ENCODE results near the gene SLC44A4. TPM values are rescaled to one million over a fixed set of nuclear protein-coding genes. Genes with fewer than 3 reads are reported as not detected.
"Not testable (repeated sequence)": the region's sequence is repeated elsewhere in the genome, so short reads cannot be mapped to it uniquely, and the experiment has no call there.

Gene SLC44A4
- total RNA-seq, 1 experiment from 2014 or later = 3.1 TPM

GRCh38 chr6:31865205-31866118 lies 13.3 kb downstream of the SLC44A4 start:
- POLR2A ChIA-PET = no interaction called here
- TF ChIP-seq ELF4 (CRISPR knock-in tag; IDR thresholded peaks at IDR 0.05; ENCODE audit: low read depth) = no peak
- no peak for TF ChIP-seq NR3C1 (CRISPR knock-in tag; conservative IDR thresholded peaks at IDR 0.05; ENCODE audit: low read depth)
- TF ChIP-seq NFYB (CRISPR knock-in tag; conservative IDR thresholded peaks at IDR 0.05; ENCODE audit: low read depth) = no peak
- TF ChIP-seq ZBTB21 (CRISPR knock-in tag; IDR thresholded peaks at IDR 0.05; ENCODE audit: borderline replicate concordance) = no peak
- peak; percentile 76 for TF ChIP-seq GABPB1 (CRISPR knock-in tag; IDR thresholded peaks at IDR 0.05)
- DNase-seq (ENCODE audit: low spot score) (no peak), ATAC-seq (no peak)
- peaks cover 21% of the 10 kb centered on the region for H3K4me1 Mint-ChIP-seq
- peak overlapping the region; percentile 41; the same call in 1 of the 2 replicates for H3K27ac Mint-ChIP-seq
- CTCF ChIA-PET = interaction anchor here (1.1 kb wide), 1 partner anchor 92 kb away, joined by 3 read pairs; no protein-coding TSS in a partner anchor
- H3K9me3 Mint-ChIP-seq = no peaks in the 10 kb centered on the region
- H3K27me3 Mint-ChIP-seq (ENCODE audit: low read depth) = peaks cover 2% of the 10 kb centered on the region; the same call in 1 of the 2 replicates
- H3K36me3 Mint-ChIP-seq = no peaks in the 10 kb centered on the region
- peak overlapping the region; percentile 97 for H3K4me3 Mint-ChIP-seq

- no peak for DNase-seq (ENCODE audit: low spot score)
- CTCF ChIA-PET = no interaction called here
- POLR2A ChIA-PET = no interaction called here
- Mint-ChIP-seq H3K36me3 (peaks cover 5% of the 10 kb centered on the region), H3K4me3 (peak overlapping the region; percentile 97), H3K4me1 (peaks cover 19% of the 10 kb centered on the region), H3K27ac (0 out of 2 replicates have a peak overlapping the region, but pooled peaks have one; percentile 17), H3K27me3 (ENCODE audit: low read depth) (peaks cover 2% of the 10 kb centered on the region; the same call in 1 of the 2 replicates), H3K9me3 (no peaks in the 10 kb centered on the region)
- TF ChIP-seq E2F1 (CRISPR knock-in tag; IDR thresholded peaks at IDR 0.05) (no peak), SP1 (CRISPR knock-in tag; conservative IDR thresholded peaks at IDR 0.05) (no peak), ZMAT4 (CRISPR knock-in tag; IDR thresholded peaks at IDR 0.05) (no peak), TCF7 (CRISPR knock-in tag; IDR thresholded peaks at IDR 0.05; ENCODE audit: low read depth) (no peak), CTCF (IDR thresholded peaks at IDR 0.05) (no peak)
- ATAC-seq = no peak
Measured at GRCh38 chr6:31864818-31865204, 14.0 kb downstream of the SLC44A4 start.

GRCh38 chr6:31864123-31864562 lies 14.7 kb downstream of the SLC44A4 start:
- Mint-ChIP-seq H3K4me1 (peaks cover 19% of the 10 kb centered on the region), H3K27ac (peak overlapping the region; percentile 99; the same call in 1 of the 2 replicates), H3K4me3 (peak overlapping the region; percentile 97)
- not testable (repeated sequence) for H3K9me3 Mint-ChIP-seq; H3K36me3 Mint-ChIP-seq; ATAC-seq; H3K27me3 Mint-ChIP-seq (ENCODE audit: low read depth); DNase-seq (ENCODE audit: low spot score)
- ChIA-PET CTCF (interaction anchor here (0.6 to 2.3 kb wide), 12 partner anchors 15 to 313 kb away, joined by 3 to 17 read pairs (median 4); partner anchors contain the start of genes LSM2, LY6G5C, MSH5 and VARS1), POLR2A (interaction anchor here (0.6 to 1.9 kb wide), 6 partner anchors 37 to 288 kb away, joined by 3 to 13 read pairs (median 6); partner anchors contain the start of genes DDAH2, HSPA1B, MSH5 and PRRT1)

GRCh38 chr6:31862344-31863235 lies 16.2 kb downstream of the SLC44A4 start, which contains the start of gene NEU1:
TSS of gene NEU1 (minus strand) at chr6:31862821. CDS start at chr6:31862776, 45 bp downstream.
- peak within 1 kb of the TSS; percentile 99 for H3K27ac Mint-ChIP-seq
- DNase-seq (ENCODE audit: low spot score) = peak; percentile 99
- ATAC-seq = peak; percentile 93
- peaks cover 14% of the 10 kb centered on the region for H3K36me3 Mint-ChIP-seq
- H3K4me3 Mint-ChIP-seq = peak within 1 kb of the TSS; percentile 97
- CTCF ChIA-PET = interaction anchor here (0.6 to 2.3 kb wide), 25 partner anchors 16 to 1548 kb away, joined by 3 to 17 read pairs (median 4); partner anchors contain the start of genes BAG6, LSM2, LY6G5C and MSH5
- peaks cover 2% of the 10 kb centered on the region; the same call in 1 of the 2 replicates for H3K27me3 Mint-ChIP-seq (ENCODE audit: low read depth)
- H3K9me3 Mint-ChIP-seq = no peaks in the 10 kb centered on the region
- peaks cover 19% of the 10 kb centered on the region for H3K4me1 Mint-ChIP-seq
- POLR2A ChIA-PET = interaction anchor here (0.5 to 1.9 kb wide), 20 partner anchors 11 to 316 kb away, joined by 3 to 13 read pairs (median 4); partner anchors contain the start of genes ATP6V1G2, BAG6, DDAH2 and EHMT2
- TF ChIP-seq MAX (CRISPR knock-in tag; IDR thresholded peaks at IDR 0.05) = peak; percentile 54; the same call in 1 of the 2 replicates
- peak; percentile 35; the same call in 1 of the 2 replicates for TF ChIP-seq SMAD3 (CRISPR knock-in tag; IDR thresholded peaks at IDR 0.05; ENCODE audit: borderline replicate concordance)
- no peak for TF ChIP-seq ZBTB43 (CRISPR knock-in tag; IDR thresholded peaks at IDR 0.05)
- TF ChIP-seq USF1 (CRISPR knock-in tag; IDR thresholded peaks at IDR 0.05) = peak; percentile 98
- no peak for TF ChIP-seq E2F4 (CRISPR knock-in tag; IDR thresholded peaks at IDR 0.05; ENCODE audit: borderline replicate concordance, low read depth)
- no peak for TF ChIP-seq JAZF1 (CRISPR knock-in tag; IDR thresholded peaks at IDR 0.05)
- 0 out of 2 replicates have a peak, but pooled peaks have one; percentile 22 for TF ChIP-seq NFE2L1 (CRISPR knock-in tag; IDR thresholded peaks at IDR 0.05)

Measured in WTC11 (cell line).